DMS114 treated with DMSO at 0.1 percent for 48 hours (cell line): ENCODE measurements around the gene ATP6AP1.

Experiments
- DNase-seq: peaks from one replicate; lab custom pipeline; 2025; ENCODE audit not compliant: unreplicated experiment; lab: John Stamatoyannopoulos, UW

The ATP6AP1 gene

GRCh38 chrX:154446430-154446829, 18.0 kb downstream of the ATP6AP1 start:
- DNase-seq: no peak

GRCh38 chrX:154448484-154448883, 20.0 kb downstream of the ATP6AP1 start:
- no peak for DNase-seq

GRCh38 chrX:154449618-154450017, 21.1 kb downstream of the ATP6AP1 start:
- DNase-seq: no peak

GRCh38 chrX:154450312-154450711, 21.8 kb downstream of the ATP6AP1 start:
- no peak for DNase-seq

GRCh38 chrX:154452823-154453222, 24.3 kb downstream of the ATP6AP1 start:
- DNase-seq: no peak

GRCh38 chrX:154457491-154458115, 29.1 kb downstream of the ATP6AP1 start:
- DNase-seq: no peak

GRCh38 chrX:154458116-154458953, 29.9 kb downstream of the ATP6AP1 start, which contains the start of gene PLXNA3:
PLXNA3 (plus strand) TSS chrX:154458281; CDS start chrX:154460184, 1,903 bp downstream.
- DNase-seq: no peak

- DNase-seq: no peak
Measured at GRCh38 chrX:154458954-154459778, 30.7 kb downstream of the ATP6AP1 start.

GRCh38 chrX:154459832-154460231, 31.4 kb downstream of the ATP6AP1 start:
- DNase-seq: no peak

GRCh38 chrX:154460326-154460725, 31.8 kb downstream of the ATP6AP1 start:
- DNase-seq: no peak

- no peak for DNase-seq
Measured at GRCh38 chrX:154462396-154462795, 33.9 kb downstream of the ATP6AP1 start.

GRCh38 chrX:154463611-154464220, 35.2 kb downstream of the ATP6AP1 start:
- no peak for DNase-seq

GRCh38 chrX:154464806-154465365, 36.4 kb downstream of the ATP6AP1 start:
- DNase-seq: no peak

GRCh38 chrX:154465601-154466000, 37.1 kb downstream of the ATP6AP1 start:
- DNase-seq: no peak

GRCh38 chrX:154466036-154466435, 37.6 kb downstream of the ATP6AP1 start:
- DNase-seq: no peak

GRCh38 chrX:154466907-154467306, 38.4 kb downstream of the ATP6AP1 start:
- DNase-seq: no peak

- no peak for DNase-seq
Measured at GRCh38 chrX:154467556-154467955, 39.1 kb downstream of the ATP6AP1 start.

- DNase-seq: no peak
Measured at GRCh38 chrX:154468217-154468616, 39.7 kb downstream of the ATP6AP1 start.

- DNase-seq: no peak
Measured at GRCh38 chrX:154469114-154469513, 40.6 kb downstream of the ATP6AP1 start.

GRCh38 chrX:154469880-154470279, 41.4 kb downstream of the ATP6AP1 start:
- DNase-seq: no peak

GRCh38 chrX:154470434-154470833, 42.0 kb downstream of the ATP6AP1 start:
- no peak for DNase-seq
